ENCODE results near the gene MARCHF10. TPM values are rescaled to one million over a fixed set of nuclear protein-coding genes. Genes with fewer than 3 reads are reported as not detected.

The MARCHF10 gene
- total RNA-seq, 1 donor from 2014 or later, result not detected

- ATAC-seq (ENCODE audit: low read depth) (no peak), DNase-seq (no peak)
- Mint-ChIP-seq H3K4me3 (no peak overlapping the region), H3K27ac (no peak overlapping the region), H3K27me3 (no peaks in the 10 kb centered on the region), H3K4me1 (no peaks in the 10 kb centered on the region), H3K9me3 (no peaks in the 10 kb centered on the region), H3K36me3 (ENCODE audit: low read depth) (no peaks in the 10 kb centered on the region)
- TF ChIP-seq, protein P1, sequence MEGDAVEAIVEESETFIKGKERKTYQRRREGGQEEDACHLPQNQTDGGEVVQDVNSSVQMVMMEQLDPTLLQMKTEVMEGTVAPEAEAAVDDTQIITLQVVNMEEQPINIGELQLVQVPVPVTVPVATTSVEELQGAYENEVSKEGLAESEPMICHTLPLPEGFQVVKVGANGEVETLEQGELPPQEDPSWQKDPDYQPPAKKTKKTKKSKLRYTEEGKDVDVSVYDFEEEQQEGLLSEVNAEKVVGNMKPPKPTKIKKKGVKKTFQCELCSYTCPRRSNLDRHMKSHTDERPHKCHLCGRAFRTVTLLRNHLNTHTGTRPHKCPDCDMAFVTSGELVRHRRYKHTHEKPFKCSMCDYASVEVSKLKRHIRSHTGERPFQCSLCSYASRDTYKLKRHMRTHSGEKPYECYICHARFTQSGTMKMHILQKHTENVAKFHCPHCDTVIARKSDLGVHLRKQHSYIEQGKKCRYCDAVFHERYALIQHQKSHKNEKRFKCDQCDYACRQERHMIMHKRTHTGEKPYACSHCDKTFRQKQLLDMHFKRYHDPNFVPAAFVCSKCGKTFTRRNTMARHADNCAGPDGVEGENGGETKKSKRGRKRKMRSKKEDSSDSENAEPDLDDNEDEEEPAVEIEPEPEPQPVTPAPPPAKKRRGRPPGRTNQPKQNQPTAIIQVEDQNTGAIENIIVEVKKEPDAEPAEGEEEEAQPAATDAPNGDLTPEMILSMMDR (IDR thresholded peaks at IDR 0.05), result no peak
- ChIA-PET POLR2A (interaction anchor here (0.6 kb wide), 1 partner anchor 24 kb away, joined by 3 read pairs; no protein-coding TSS in a partner anchor), CTCF (no interaction called here)
- intact Hi-C loops (cut with micrococcal nuclease), result no loop called here
Measured at GRCh38 chr17:62676231-62676943, 131.7 kb downstream of the MARCHF10 start.

DNA sequence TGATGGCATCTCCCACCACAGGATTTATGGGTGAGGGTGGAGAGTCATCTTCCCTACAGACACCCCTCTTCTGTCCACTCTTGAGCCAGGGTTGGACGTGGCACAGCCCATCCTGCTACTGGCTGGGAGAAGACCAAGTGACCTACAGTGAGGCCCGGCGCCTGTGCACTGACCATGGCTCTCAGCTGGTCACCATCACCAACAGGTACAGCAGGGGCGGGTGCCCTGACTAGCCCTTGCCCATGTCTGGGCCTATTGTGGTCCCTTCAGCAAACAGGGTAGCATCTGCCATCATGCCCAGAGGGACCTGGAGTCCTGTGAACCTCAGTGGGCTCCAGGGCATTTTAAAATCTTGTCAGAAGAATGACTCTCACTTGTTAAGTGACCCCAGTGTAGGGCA is 132.4 kb downstream of the MARCHF10 start:
- no peak overlapping the region for H3K27ac Mint-ChIP-seq
- no peaks in the 10 kb centered on the region for H3K27me3 Mint-ChIP-seq
- ATAC-seq (ENCODE audit: low read depth) (no peak), DNase-seq (no peak)
- H3K4me3 Mint-ChIP-seq, result no peak overlapping the region
- intact Hi-C loops (cut with micrococcal nuclease), result no loop called here
- H3K36me3 Mint-ChIP-seq (ENCODE audit: low read depth), result no peaks in the 10 kb centered on the region
- ChIA-PET CTCF (no interaction called here), POLR2A (interaction anchor here (0.6 kb wide), 1 partner anchor 23 kb away, joined by 3 read pairs; no protein-coding TSS in a partner anchor)
- H3K4me1 Mint-ChIP-seq, result no peaks in the 10 kb centered on the region
- no peaks in the 10 kb centered on the region for H3K9me3 Mint-ChIP-seq
- TF ChIP-seq, protein P1 (IDR thresholded peaks at IDR 0.05), result no peak

DNA sequence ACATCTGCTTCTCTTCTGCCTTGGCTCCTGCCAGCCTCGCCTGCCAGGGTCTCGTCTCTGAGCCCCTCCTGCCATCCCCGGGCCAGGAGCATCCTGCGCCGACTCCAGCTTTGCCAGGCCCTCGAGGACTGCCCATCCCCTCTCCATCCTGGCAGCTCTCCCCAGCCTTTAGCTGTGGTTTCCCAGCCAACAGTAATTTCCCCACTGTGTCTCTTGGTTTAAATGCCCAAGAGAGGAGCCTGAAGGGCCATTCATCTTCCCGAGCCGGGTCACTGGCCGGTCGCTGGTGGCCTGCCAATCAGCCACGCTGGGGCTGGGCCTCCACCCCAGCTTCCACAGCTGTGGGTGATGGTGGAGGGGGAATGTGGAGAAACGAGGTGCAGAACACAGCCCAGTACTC is 132.9 kb downstream of the MARCHF10 start:
- DNase-seq (no peak), ATAC-seq (ENCODE audit: low read depth) (no peak)
- ChIA-PET POLR2A (no interaction called here), CTCF (no interaction called here)
- TF ChIP-seq, protein P1 (IDR thresholded peaks at IDR 0.05), result no peak
- Mint-ChIP-seq H3K27me3 (no peaks in the 10 kb centered on the region), H3K4me1 (no peaks in the 10 kb centered on the region), H3K36me3 (ENCODE audit: low read depth) (no peaks in the 10 kb centered on the region), H3K27ac (no peak overlapping the region), H3K9me3 (no peaks in the 10 kb centered on the region), H3K4me3 (no peak overlapping the region)
- intact Hi-C loops (cut with micrococcal nuclease), result no loop called here

- Mint-ChIP-seq H3K27me3 (no peaks in the 10 kb centered on the region), H3K4me3 (no peak overlapping the region), H3K9me3 (no peaks in the 10 kb centered on the region), H3K4me1 (no peaks in the 10 kb centered on the region), H3K27ac (no peak overlapping the region), H3K36me3 (ENCODE audit: low read depth) (no peaks in the 10 kb centered on the region)
- TF ChIP-seq, protein P1 (IDR thresholded peaks at IDR 0.05), result no peak
- POLR2A ChIA-PET, result no interaction called here
- no peak for ATAC-seq (ENCODE audit: low read depth)
- intact Hi-C loops (cut with micrococcal nuclease), result no loop called here
- no peak for DNase-seq
- CTCF ChIA-PET, result no interaction called here
Measured at GRCh38 chr17:62674841-62675240, 133.3 kb downstream of the MARCHF10 start.

DNA sequence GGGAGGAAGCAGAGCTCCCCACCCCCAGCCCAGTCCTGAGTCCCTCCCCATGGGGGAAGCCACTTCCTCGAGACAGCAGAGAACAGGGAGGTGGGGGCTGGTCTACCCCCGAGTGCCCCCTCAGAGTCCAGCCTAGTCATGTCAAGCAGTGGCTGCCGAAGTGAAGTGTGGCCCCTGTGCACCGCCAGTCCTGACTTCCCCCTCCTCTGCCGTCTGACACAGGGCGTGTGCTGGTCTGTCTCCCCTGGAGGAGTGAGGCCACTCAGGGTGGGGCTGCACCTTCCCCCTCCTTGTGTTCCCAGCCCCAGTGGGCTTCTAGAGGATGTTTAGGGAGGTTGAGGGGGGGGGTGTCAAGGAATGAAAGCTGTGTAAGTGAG is 133.8 kb downstream of the MARCHF10 start:
- no peaks in the 10 kb centered on the region for H3K36me3 Mint-ChIP-seq (ENCODE audit: low read depth)
- ChIA-PET CTCF (no interaction called here), POLR2A (no interaction called here)
- no peak for ATAC-seq (ENCODE audit: low read depth)
- no peaks in the 10 kb centered on the region for H3K9me3 Mint-ChIP-seq
- no peaks in the 10 kb centered on the region for H3K27me3 Mint-ChIP-seq
- H3K4me3 Mint-ChIP-seq, result no peak overlapping the region
- intact Hi-C loops (cut with micrococcal nuclease), result no loop called here
- no peak for DNase-seq
- H3K27ac Mint-ChIP-seq, result no peak overlapping the region
- TF ChIP-seq, protein P1 (IDR thresholded peaks at IDR 0.05), result no peak
- no peaks in the 10 kb centered on the region for H3K4me1 Mint-ChIP-seq
